ENCODE results near the gene SNX8.

SNX8 gene

GRCh38 chr7:2231992-2232765, 82.1 kb downstream of the SNX8 start:
- in situ Hi-C loops (cut with MboI; ENCODE audit: low sequenced_read_pairs): no loop called here
- H3K4me1 ChIP-seq: 0 out of 2 replicates have a peak, but pooled peaks cover 4% of the 10 kb centered on the region

GRCh38 chr7:2230882-2231281, 83.4 kb downstream of the SNX8 start:
- H3K4me3 ChIP-seq: 0 out of 2 replicates have a peak overlapping the region, but pooled peaks have one; percentile 62
- H3K27me3 ChIP-seq (ENCODE audit: low read depth): no peaks in the 10 kb centered on the region

More at GRCh38 chr7:2231992-2232765, 82.1 kb downstream of the SNX8 start:
- H3K27me3 ChIP-seq (ENCODE audit: low read depth): no peaks in the 10 kb centered on the region
- no peaks in the 10 kb centered on the region for H3K9me3 ChIP-seq
- DNase-seq (ENCODE audit: low spot score in 2 of 2): peak in 1 of 2 experiments; percentile 44
- peak overlapping the region; percentile 62 for H3K4me3 ChIP-seq
- peaks cover 48% of the 10 kb centered on the region for H3K36me3 ChIP-seq (replicated peaks)

GRCh38 chr7:2230226-2230625, 84.0 kb downstream of the SNX8 start:
- Histone ChIP-seq H3K36me3 (replicated peaks) (peaks cover 41% of the 10 kb centered on the region), H3K4me1 (0 out of 2 replicates have a peak, but pooled peaks cover 4% of the 10 kb centered on the region), H3K4me3 (no peak overlapping the region), H3K9me3 (no peaks in the 10 kb centered on the region), H3K27me3 (ENCODE audit: low read depth) (no peaks in the 10 kb centered on the region)
- in situ Hi-C loops (cut with MboI; ENCODE audit: low sequenced_read_pairs): no loop called here
- no peak for DNase-seq (ENCODE audit: low spot score in 2 of 2)

More at GRCh38 chr7:2230882-2231281, 83.4 kb downstream of the SNX8 start:
- in situ Hi-C loops (cut with MboI; ENCODE audit: low sequenced_read_pairs): no loop called here
- H3K9me3 ChIP-seq: no peaks in the 10 kb centered on the region
- 0 out of 2 replicates have a peak, but pooled peaks cover 4% of the 10 kb centered on the region for H3K4me1 ChIP-seq
- H3K36me3 ChIP-seq (replicated peaks): peaks cover 41% of the 10 kb centered on the region
- no peak for DNase-seq (ENCODE audit: low spot score in 2 of 2)

- in situ Hi-C loops (cut with MboI; ENCODE audit: low sequenced_read_pairs): no loop called here
- H3K4me3 ChIP-seq: no peak overlapping the region
- H3K9me3 ChIP-seq: no peaks in the 10 kb centered on the region
- H3K4me1 ChIP-seq: 0 out of 2 replicates have a peak, but pooled peaks cover 4% of the 10 kb centered on the region
- H3K36me3 ChIP-seq (replicated peaks): peaks cover 41% of the 10 kb centered on the region
- H3K27me3 ChIP-seq (ENCODE audit: low read depth): no peaks in the 10 kb centered on the region
- DNase-seq (ENCODE audit: low spot score in 2 of 2): no peak
Observed at GRCh38 chr7:2229467-2229866, 84.8 kb downstream of the SNX8 start.

- DNase-seq (ENCODE audit: low spot score in 2 of 2): no peak
- Histone ChIP-seq H3K36me3 (replicated peaks) (peaks cover 40% of the 10 kb centered on the region), H3K9me3 (no peaks in the 10 kb centered on the region), H3K27me3 (ENCODE audit: low read depth) (no peaks in the 10 kb centered on the region), H3K4me1 (0 out of 2 replicates have a peak, but pooled peaks cover 4% of the 10 kb centered on the region), H3K4me3 (no peak overlapping the region)
- in situ Hi-C loops (cut with MboI; ENCODE audit: low sequenced_read_pairs): no loop called here
Observed at GRCh38 chr7:2228921-2229320, 85.3 kb downstream of the SNX8 start.

GRCh38 chr7:2227699-2228098, 86.5 kb downstream of the SNX8 start:
- Histone ChIP-seq H3K4me3 (no peak overlapping the region), H3K27me3 (ENCODE audit: low read depth) (no peaks in the 10 kb centered on the region), H3K36me3 (replicated peaks) (peaks cover 50% of the 10 kb centered on the region), H3K9me3 (no peaks in the 10 kb centered on the region), H3K4me1 (no peaks in the 10 kb centered on the region)
- in situ Hi-C loops (cut with MboI; ENCODE audit: low sequenced_read_pairs): no loop called here
- no peak for DNase-seq (ENCODE audit: low spot score in 2 of 2)

GRCh38 chr7:2225830-2226229, 88.4 kb downstream of the SNX8 start:
- Histone ChIP-seq H3K9me3 (no peaks in the 10 kb centered on the region), H3K36me3 (replicated peaks) (peaks cover 56% of the 10 kb centered on the region), H3K4me3 (no peak overlapping the region), H3K4me1 (no peaks in the 10 kb centered on the region), H3K27me3 (ENCODE audit: low read depth) (no peaks in the 10 kb centered on the region)
- in situ Hi-C loops (cut with MboI; ENCODE audit: low sequenced_read_pairs): no loop called here
- no peak for DNase-seq (ENCODE audit: low spot score in 2 of 2)

- in situ Hi-C loops (cut with MboI; ENCODE audit: low sequenced_read_pairs): no loop called here
- H3K4me1 ChIP-seq: no peaks in the 10 kb centered on the region
- no peaks in the 10 kb centered on the region for H3K9me3 ChIP-seq
- no peak overlapping the region for H3K4me3 ChIP-seq
- H3K36me3 ChIP-seq (replicated peaks): peaks cover 53% of the 10 kb centered on the region
- no peak for DNase-seq (ENCODE audit: low spot score in 2 of 2)
- H3K27me3 ChIP-seq (ENCODE audit: low read depth): no peaks in the 10 kb centered on the region
Observed at GRCh38 chr7:2225336-2225735, 88.9 kb downstream of the SNX8 start.

GRCh38 chr7:2224934-2225333, 89.3 kb downstream of the SNX8 start:
- in situ Hi-C loops (cut with MboI; ENCODE audit: low sequenced_read_pairs): no loop called here
- H3K27me3 ChIP-seq (ENCODE audit: low read depth): no peaks in the 10 kb centered on the region
- H3K36me3 ChIP-seq (replicated peaks): peaks cover 49% of the 10 kb centered on the region

GRCh38 chr7:2224491-2224928, 89.7 kb downstream of the SNX8 start:
- Histone ChIP-seq H3K4me3 (no peak overlapping the region), H3K36me3 (replicated peaks) (peaks cover 46% of the 10 kb centered on the region), H3K4me1 (no peaks in the 10 kb centered on the region), H3K27me3 (ENCODE audit: low read depth) (no peaks in the 10 kb centered on the region), H3K9me3 (no peaks in the 10 kb centered on the region)
- in situ Hi-C loops (cut with MboI; ENCODE audit: low sequenced_read_pairs): no loop called here
- no peak for DNase-seq (ENCODE audit: low spot score in 2 of 2)

More at GRCh38 chr7:2224934-2225333, 89.3 kb downstream of the SNX8 start:
- no peak for DNase-seq (ENCODE audit: low spot score in 2 of 2)
- H3K4me3 ChIP-seq: no peak overlapping the region
- H3K4me1 ChIP-seq: no peaks in the 10 kb centered on the region
- no peaks in the 10 kb centered on the region for H3K9me3 ChIP-seq

- Histone ChIP-seq H3K9me3 (no peaks in the 10 kb centered on the region), H3K4me1 (no peaks in the 10 kb centered on the region), H3K36me3 (replicated peaks) (peaks cover 43% of the 10 kb centered on the region), H3K27me3 (ENCODE audit: low read depth) (no peaks in the 10 kb centered on the region), H3K4me3 (no peak overlapping the region)
- no peak for DNase-seq (ENCODE audit: low spot score in 2 of 2)
- in situ Hi-C loops (cut with MboI; ENCODE audit: low sequenced_read_pairs): no loop called here
Observed at GRCh38 chr7:2223321-2223720, 90.9 kb downstream of the SNX8 start.

GRCh38 chr7:2222516-2222915, 91.7 kb downstream of the SNX8 start:
- Histone ChIP-seq H3K27me3 (ENCODE audit: low read depth) (no peaks in the 10 kb centered on the region), H3K9me3 (no peaks in the 10 kb centered on the region), H3K4me1 (no peaks in the 10 kb centered on the region), H3K4me3 (no peak overlapping the region), H3K36me3 (replicated peaks) (peaks cover 49% of the 10 kb centered on the region)
- DNase-seq (ENCODE audit: low spot score in 2 of 2): no peak
- in situ Hi-C loops (cut with MboI; ENCODE audit: low sequenced_read_pairs): no loop called here

GRCh38 chr7:2220954-2221353, 93.3 kb downstream of the SNX8 start:
- no peak for DNase-seq (ENCODE audit: low spot score in 2 of 2)
- Histone ChIP-seq H3K27me3 (ENCODE audit: low read depth) (no peaks in the 10 kb centered on the region), H3K4me1 (no peaks in the 10 kb centered on the region), H3K4me3 (no peak overlapping the region), H3K9me3 (no peaks in the 10 kb centered on the region), H3K36me3 (replicated peaks) (peaks cover 52% of the 10 kb centered on the region)
- in situ Hi-C loops (cut with MboI; ENCODE audit: low sequenced_read_pairs): no loop called here

- in situ Hi-C loops (cut with MboI; ENCODE audit: low sequenced_read_pairs): no loop called here
- no peak overlapping the region for H3K4me3 ChIP-seq
- no peaks in the 10 kb centered on the region for H3K27me3 ChIP-seq (ENCODE audit: low read depth)
- H3K4me1 ChIP-seq: no peaks in the 10 kb centered on the region
- peaks cover 52% of the 10 kb centered on the region for H3K36me3 ChIP-seq (replicated peaks)
- no peaks in the 10 kb centered on the region for H3K9me3 ChIP-seq
- no peak for DNase-seq (ENCODE audit: low spot score in 2 of 2)
Observed at GRCh38 chr7:2220506-2220905, 93.7 kb downstream of the SNX8 start.
